ENCODE data around the gene MITF.

DNA sequence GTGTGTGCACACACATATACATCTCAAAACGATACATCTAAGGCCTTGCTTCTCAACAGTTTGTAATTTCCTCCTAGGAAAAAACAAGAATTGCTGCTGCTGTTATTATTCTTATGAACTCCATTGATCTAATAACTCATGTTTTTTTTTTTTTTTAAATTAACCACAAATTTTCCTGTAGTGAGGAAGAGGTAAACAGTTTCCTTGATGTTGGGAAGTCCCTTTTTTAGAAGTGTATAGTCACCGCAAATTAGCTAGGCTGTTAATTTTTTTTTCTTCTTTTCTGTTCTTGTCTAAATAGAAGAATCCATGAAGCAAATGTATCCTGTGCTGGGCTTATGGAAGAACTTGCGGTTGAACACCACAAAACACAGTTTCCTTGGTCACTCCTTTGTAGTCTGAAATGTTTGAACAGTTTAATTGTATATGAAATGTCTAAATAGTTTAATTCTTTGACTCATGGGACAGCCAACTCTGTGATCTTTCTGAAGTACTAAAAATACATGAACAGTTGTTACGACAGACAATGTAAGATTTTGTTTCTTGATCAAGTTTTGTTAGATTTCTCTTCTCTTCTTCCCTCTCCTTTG lies 64.5 kb downstream of the MITF start:
- TF ChIP-seq, protein P1, sequence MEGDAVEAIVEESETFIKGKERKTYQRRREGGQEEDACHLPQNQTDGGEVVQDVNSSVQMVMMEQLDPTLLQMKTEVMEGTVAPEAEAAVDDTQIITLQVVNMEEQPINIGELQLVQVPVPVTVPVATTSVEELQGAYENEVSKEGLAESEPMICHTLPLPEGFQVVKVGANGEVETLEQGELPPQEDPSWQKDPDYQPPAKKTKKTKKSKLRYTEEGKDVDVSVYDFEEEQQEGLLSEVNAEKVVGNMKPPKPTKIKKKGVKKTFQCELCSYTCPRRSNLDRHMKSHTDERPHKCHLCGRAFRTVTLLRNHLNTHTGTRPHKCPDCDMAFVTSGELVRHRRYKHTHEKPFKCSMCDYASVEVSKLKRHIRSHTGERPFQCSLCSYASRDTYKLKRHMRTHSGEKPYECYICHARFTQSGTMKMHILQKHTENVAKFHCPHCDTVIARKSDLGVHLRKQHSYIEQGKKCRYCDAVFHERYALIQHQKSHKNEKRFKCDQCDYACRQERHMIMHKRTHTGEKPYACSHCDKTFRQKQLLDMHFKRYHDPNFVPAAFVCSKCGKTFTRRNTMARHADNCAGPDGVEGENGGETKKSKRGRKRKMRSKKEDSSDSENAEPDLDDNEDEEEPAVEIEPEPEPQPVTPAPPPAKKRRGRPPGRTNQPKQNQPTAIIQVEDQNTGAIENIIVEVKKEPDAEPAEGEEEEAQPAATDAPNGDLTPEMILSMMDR (IDR thresholded peaks at IDR 0.05; ENCODE audit: insufficient read depth, low read length) = no peak
- TF ChIP-seq POLR2AphosphoS5 (IDR thresholded peaks at IDR 0.05; ENCODE audit: low read depth) (no peak), GABPA (IDR thresholded peaks at IDR 0.05; ENCODE audit: low read depth) (no peak)
- TF ChIP-seq, protein P2, sequence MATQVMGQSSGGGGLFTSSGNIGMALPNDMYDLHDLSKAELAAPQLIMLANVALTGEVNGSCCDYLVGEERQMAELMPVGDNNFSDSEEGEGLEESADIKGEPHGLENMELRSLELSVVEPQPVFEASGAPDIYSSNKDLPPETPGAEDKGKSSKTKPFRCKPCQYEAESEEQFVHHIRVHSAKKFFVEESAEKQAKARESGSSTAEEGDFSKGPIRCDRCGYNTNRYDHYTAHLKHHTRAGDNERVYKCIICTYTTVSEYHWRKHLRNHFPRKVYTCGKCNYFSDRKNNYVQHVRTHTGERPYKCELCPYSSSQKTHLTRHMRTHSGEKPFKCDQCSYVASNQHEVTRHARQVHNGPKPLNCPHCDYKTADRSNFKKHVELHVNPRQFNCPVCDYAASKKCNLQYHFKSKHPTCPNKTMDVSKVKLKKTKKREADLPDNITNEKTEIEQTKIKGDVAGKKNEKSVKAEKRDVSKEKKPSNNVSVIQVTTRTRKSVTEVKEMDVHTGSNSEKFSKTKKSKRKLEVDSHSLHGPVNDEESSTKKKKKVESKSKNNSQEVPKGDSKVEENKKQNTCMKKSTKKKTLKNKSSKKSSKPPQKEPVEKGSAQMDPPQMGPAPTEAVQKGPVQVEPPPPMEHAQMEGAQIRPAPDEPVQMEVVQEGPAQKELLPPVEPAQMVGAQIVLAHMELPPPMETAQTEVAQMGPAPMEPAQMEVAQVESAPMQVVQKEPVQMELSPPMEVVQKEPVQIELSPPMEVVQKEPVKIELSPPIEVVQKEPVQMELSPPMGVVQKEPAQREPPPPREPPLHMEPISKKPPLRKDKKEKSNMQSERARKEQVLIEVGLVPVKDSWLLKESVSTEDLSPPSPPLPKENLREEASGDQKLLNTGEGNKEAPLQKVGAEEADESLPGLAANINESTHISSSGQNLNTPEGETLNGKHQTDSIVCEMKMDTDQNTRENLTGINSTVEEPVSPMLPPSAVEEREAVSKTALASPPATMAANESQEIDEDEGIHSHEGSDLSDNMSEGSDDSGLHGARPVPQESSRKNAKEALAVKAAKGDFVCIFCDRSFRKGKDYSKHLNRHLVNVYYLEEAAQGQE (IDR thresholded peaks at IDR 0.05; ENCODE audit: insufficient replicate concordance, low read depth) = no peak
